ENCODE results near the gene EP400. TPM values are rescaled to one million over a fixed set of nuclear protein-coding genes. Genes with fewer than 3 reads are reported as not detected.

Gene EP400
- total RNA-seq, 1 experiment from 2014 or later = 61.7 TPM

DNA sequence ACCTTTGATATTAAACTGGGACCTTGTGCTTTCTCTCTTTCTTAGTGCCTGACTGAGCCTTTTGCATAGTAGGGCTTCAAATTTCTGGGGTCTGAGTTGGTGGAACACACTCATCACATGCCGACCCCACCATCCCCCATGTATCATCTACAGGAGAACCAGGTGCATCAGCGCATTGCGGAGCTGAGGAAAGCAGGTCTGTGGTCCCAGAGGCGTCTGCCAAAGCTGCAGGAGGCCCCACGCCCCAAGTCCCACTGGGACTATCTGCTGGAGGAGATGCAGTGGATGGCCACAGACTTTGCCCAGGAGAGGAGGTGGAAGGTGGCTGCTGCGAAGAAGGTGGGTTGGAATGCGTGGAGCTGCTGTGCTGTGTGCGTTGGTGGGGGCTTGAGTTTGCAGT lies 37.8 kb downstream of the EP400 start:
- Histone ChIP-seq H2BK15ac (ENCODE audit: low read depth, low read length) (no peak overlapping the region), H4K8ac (replicated peaks; ENCODE audit: insufficient read length, low read depth, low read length) (no peak overlapping the region), H3K56ac (ENCODE audit: insufficient read length, low read depth, low read length) (no peak overlapping the region), H3K18ac (ENCODE audit: insufficient read length, low read depth, low read length) (no peak overlapping the region), H2BK5ac (ENCODE audit: insufficient read length, low read length) (no peak overlapping the region), H3T11ph (ENCODE audit: low read length) (no peak overlapping the region), H3K79me1 (ENCODE audit: insufficient read depth, low read depth, low read length, poor library complexity, severe bottlenecking) (peaks cover 2% of the 10 kb centered on the region), H3K23me2 (ENCODE audit: insufficient read length, low read depth, low read length, poor library complexity, severe bottlenecking) (no peaks in the 10 kb centered on the region), H4K5ac (ENCODE audit: insufficient read length, low read depth, low read length) (no peak overlapping the region), H3K27ac (ENCODE audit: insufficient read length, low read depth, low read length) (no peak overlapping the region), H3K9me3 (ENCODE audit: control insufficient read depth, low read depth, low read length) (no peaks in the 10 kb centered on the region), H2BK20ac (ENCODE audit: low read depth, low read length, poor library complexity, severe bottlenecking) (no peak overlapping the region), H2AK5ac (ENCODE audit: insufficient read length, low read length) (no peak overlapping the region), H3K79me2 (ENCODE audit: insufficient read depth, low read length) (no peaks in the 10 kb centered on the region; the same call in 1 of the 2 replicates), H2BK12ac (ENCODE audit: insufficient read length, low read depth, low read length) (no peak overlapping the region), H2BK120ac (ENCODE audit: low read depth, low read length, poor library complexity, severe bottlenecking) (no peak overlapping the region), H3K4ac (ENCODE audit: low read depth, low read length) (no peak overlapping the region), H2AFZ (ENCODE audit: low read length) (no peak overlapping the region), H3K14ac (ENCODE audit: insufficient read depth, low read length) (no peak overlapping the region), H3K4me2 (ENCODE audit: insufficient read depth, insufficient read length, low read length) (no peak overlapping the region), H4K20me1 (ENCODE audit: control insufficient read depth, insufficient read depth, insufficient read length) (no peaks in the 10 kb centered on the region), H4K91ac (ENCODE audit: insufficient read length, low read depth, low read length) (no peak overlapping the region), H3K23ac (ENCODE audit: insufficient read length, low read depth, low read length) (no peak overlapping the region), H3K27me3 (ENCODE audit: insufficient read depth, low read length) (no peaks in the 10 kb centered on the region), H3K9ac (ENCODE audit: extremely low read depth, insufficient read length, low read length) (no peak overlapping the region), H3K4me1 (ENCODE audit: insufficient read depth, low read length) (peaks cover 8% of the 10 kb centered on the region; the same call in 1 of the 2 replicates)
- H3K4me3 Mint-ChIP-seq = no peak overlapping the region; a peak in 1 of 5 replicates
- no peaks in the 10 kb centered on the region for H3K9me3 Mint-ChIP-seq
- peak overlapping the region; percentile 88 to 95 (median 93) for H3K27ac Mint-ChIP-seq
- H3K27me3 Mint-ChIP-seq (ENCODE audit: low read depth) = no peaks in the 10 kb centered on the region
- H3K4me1 Mint-ChIP-seq = peaks cover 49 to 57% of the 10 kb centered on the region in 2 experiments
- DNase-seq = no peak
- WGBS (ENCODE audit: extremely low coverage, insufficient read length, low lambda C conversion rate) = no CpG with 5 or more reads among the region's 8 CpGs
- TF ChIP-seq, protein P1, sequence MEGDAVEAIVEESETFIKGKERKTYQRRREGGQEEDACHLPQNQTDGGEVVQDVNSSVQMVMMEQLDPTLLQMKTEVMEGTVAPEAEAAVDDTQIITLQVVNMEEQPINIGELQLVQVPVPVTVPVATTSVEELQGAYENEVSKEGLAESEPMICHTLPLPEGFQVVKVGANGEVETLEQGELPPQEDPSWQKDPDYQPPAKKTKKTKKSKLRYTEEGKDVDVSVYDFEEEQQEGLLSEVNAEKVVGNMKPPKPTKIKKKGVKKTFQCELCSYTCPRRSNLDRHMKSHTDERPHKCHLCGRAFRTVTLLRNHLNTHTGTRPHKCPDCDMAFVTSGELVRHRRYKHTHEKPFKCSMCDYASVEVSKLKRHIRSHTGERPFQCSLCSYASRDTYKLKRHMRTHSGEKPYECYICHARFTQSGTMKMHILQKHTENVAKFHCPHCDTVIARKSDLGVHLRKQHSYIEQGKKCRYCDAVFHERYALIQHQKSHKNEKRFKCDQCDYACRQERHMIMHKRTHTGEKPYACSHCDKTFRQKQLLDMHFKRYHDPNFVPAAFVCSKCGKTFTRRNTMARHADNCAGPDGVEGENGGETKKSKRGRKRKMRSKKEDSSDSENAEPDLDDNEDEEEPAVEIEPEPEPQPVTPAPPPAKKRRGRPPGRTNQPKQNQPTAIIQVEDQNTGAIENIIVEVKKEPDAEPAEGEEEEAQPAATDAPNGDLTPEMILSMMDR (conservative IDR thresholded peaks at IDR 0.05) = no peak
- peaks cover 36 to 76% (median 51%) of the 10 kb centered on the region in 3 experiments for H3K36me3 Mint-ChIP-seq (ENCODE audit: insufficient read depth in 1 of 3, low read depth in 3 of 3)
